GM13977 (cell line): Measurements from ENCODE around the gene ODAD2.

Experiments
- DNase-seq: peaks from one replicate; pipeline ENCODE4 v3.0.0; 2012; ENCODE audit warnings: low spot score
- CTCF ChIP-seq: IDR thresholded peaks from 2 replicates; pipeline ENCODE4 v1.5.1; 2012; ENCODE audit warnings: mild to moderate bottlenecking, control low read depth; ENCODE audit not compliant: insufficient read depth; ENCODE audit errors: extremely low read depth, missing control alignments
- in situ Hi-C: fragments of 300-500 bp; cut with MboI; formaldehyde crosslinking; loops from one replicate; pipeline ENCODE4 v1.12.0; 2022; ENCODE audit warnings: low sequenced_read_pairs, low pct_unique_long_range_greater_than_20kb, mixed read lengths, inconsistent platforms; ENCODE audit not compliant: unreplicated experiment

The ODAD2 gene

GRCh38 chr10:27792216-27792615, 206.7 kb downstream of the ODAD2 start:
- TF ChIP-seq CTCF: no peak
- in situ Hi-C loops: no loop called here
- DNase-seq: no peak

DNA sequence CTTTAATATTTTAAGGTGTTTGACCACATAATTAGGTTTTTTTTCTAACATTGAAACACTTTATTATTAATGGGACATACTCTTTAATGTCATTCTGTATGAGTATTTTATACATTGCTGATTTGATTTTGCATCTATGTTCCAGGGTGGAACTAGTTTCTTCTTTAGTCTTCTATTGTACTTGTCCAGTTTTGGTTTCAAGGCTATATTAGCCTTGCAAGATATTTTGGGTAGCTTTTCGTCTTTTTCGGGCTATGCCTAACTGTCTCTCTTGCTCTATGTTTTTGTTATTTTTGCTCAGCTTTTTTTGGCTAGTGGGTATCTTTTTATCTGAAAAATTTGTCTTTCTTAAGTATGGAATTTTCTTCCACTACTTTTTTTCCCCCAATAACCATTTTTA, 214.6 kb downstream of the ODAD2 start:
- TF ChIP-seq CTCF: no peak
- in situ Hi-C loops: no loop called here
- no peak for DNase-seq

DNA sequence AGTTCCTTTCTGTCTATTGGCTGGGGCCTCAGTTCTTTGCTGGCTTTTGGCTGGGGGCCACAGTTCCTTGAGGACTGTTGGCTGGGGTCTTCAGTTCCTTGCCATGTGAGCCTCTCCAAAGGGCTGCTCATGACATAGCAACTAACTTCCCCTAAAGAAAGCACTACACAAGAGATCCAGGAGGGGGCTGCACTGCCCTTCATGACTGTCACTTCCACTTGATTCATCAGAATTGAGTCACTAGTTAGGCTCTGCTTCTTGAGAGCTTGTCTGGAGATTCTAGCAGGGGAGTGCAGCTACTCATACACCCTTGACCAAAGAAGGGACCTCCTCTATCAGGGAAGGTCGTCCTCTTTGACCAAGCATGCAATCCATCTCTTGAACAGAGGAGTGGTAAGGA, 215.2 kb downstream of the ODAD2 start:
- no peak for TF ChIP-seq CTCF
- no peak for DNase-seq
- in situ Hi-C loops: no loop called here

DNA sequence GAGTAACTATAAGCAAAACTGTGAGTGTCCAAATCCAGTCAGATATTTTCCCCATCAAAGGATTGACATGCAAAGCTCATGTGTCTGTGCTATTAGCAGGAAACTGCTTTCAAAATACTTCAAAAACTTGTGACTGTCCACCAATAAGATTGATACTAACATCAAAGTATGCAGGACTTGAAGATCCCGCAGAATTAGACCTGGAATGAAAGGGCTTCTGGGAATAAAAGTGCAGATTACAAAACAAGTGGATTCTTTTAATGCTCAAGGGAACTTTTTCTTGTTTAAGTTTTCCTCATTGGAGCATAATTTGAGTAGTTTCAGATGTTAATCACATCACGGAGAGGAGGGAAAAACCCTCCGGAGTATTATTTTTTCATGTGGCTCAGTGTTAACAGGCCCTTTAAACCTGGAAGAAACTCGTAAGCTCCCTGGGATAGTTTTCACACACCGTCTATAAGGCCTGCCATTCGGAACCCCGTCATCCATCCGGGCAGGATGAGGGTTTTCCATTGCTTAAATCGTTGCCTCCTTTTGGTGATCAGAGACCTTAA, 219.3 kb downstream of the ODAD2 start:
- in situ Hi-C loops: no loop called here

GRCh38 chr10:27774831-27775230, 224.0 kb downstream of the ODAD2 start:
- TF ChIP-seq CTCF: no peak
- no peak for DNase-seq
- in situ Hi-C loops: no loop called here

More for the DNA sequence above, 219.3 kb downstream of the ODAD2 start:
- TF ChIP-seq CTCF: no peak
- no peak for DNase-seq

- no peak for TF ChIP-seq CTCF
- no peak for DNase-seq
- in situ Hi-C loops: no loop called here
These were observed 227.6 kb downstream of the ODAD2 start for GRCh38 chr10:27771231-27771630.

GRCh38 chr10:27770181-27770580, 228.7 kb downstream of the ODAD2 start:
- TF ChIP-seq CTCF: no peak
- no peak for DNase-seq
- in situ Hi-C loops: no loop called here
